DND-41 (cell line): ENCODE results near the gene SPDYE6.

Experiments used
- ATAC-seq: fragments of 200-7000 bp; cut with Tn5 transposase; 3 replicates; pipeline ENCODE4 v1.9.1; 2021; ENCODE audit warnings: low read depth; ENCODE audit not compliant: insufficient read depth
- DNase-seq: peaks from one replicate; pipeline ENCODE4 v3.0.0-alpha.2; 2020
- H2AFZ ChIP-seq: 2 replicates; pipeline ENCODE4 v1.6.0; 2012; ENCODE audit warnings: low read depth, low read length
- H3K27ac ChIP-seq: 2 replicates; pipeline ENCODE4 v1.5.1; 2012; ENCODE audit warnings: low read length, inconsistent platforms
- H3K27me3 ChIP-seq: fragments of 200-600 bp; sonication (generic); 2 replicates; pipeline ENCODE4 v1.6.0; 2012; ENCODE audit warnings: low read length, mild to moderate bottlenecking, inconsistent platforms; ENCODE audit not compliant: insufficient read depth, poor library complexity
- H3K36me3 ChIP-seq: 2 replicates; pipeline ENCODE4 v1.5.1; 2012; ENCODE audit warnings: low read length, inconsistent platforms; ENCODE audit not compliant: insufficient read depth
- H3K4me1 ChIP-seq: 2 replicates; pipeline ENCODE4 v1.5.1; 2012; ENCODE audit warnings: mild to moderate bottlenecking, low read length; ENCODE audit not compliant: insufficient read depth
- H3K4me2 ChIP-seq: 2 replicates; pipeline ENCODE4 v1.6.0; 2012; ENCODE audit warnings: mild to moderate bottlenecking, moderate library complexity, low read length, inconsistent platforms; ENCODE audit not compliant: insufficient read depth
- H3K4me3 ChIP-seq, 2 experiments: fragments of 200-600 bp in 1 of 2; shearing (Covaris generic) in 1 of 2; 2 replicates each; pipeline ENCODE4 v1.5.1; 2012 to 2016; ENCODE audit warnings: inconsistent platforms in 2 of 2, low read length in 2 of 2, mild to moderate bottlenecking in 2 of 2, low read depth in 1 of 2, moderate library complexity in 1 of 2
- H3K79me2 ChIP-seq: 2 replicates; pipeline ENCODE4 v1.6.0; 2012; ENCODE audit warnings: low read length, inconsistent platforms; ENCODE audit not compliant: insufficient read depth
- H3K9ac ChIP-seq: 2 replicates; pipeline ENCODE4 v1.6.0; 2012; ENCODE audit warnings: low read depth, mild to moderate bottlenecking, inconsistent platforms, low read length, moderate library complexity
- H3K9me3 ChIP-seq: 2 replicates; pipeline ENCODE4 v1.5.1; 2012; ENCODE audit warnings: low read length, moderate library complexity, mild to moderate bottlenecking, inconsistent platforms; ENCODE audit not compliant: insufficient read depth, severe bottlenecking
- H4K20me1 ChIP-seq: 2 replicates; pipeline ENCODE4 v1.6.0; 2012; ENCODE audit warnings: low read length; ENCODE audit not compliant: insufficient read depth
- EZH2 ChIP-seq: IDR thresholded peaks from 3 replicates; pipeline ENCODE4 v1.6.1; 2012; ENCODE audit warnings: borderline replicate concordance, low read depth, mild to moderate bottlenecking, moderate library complexity, low read length, inconsistent platforms; ENCODE audit not compliant: severe bottlenecking
- TF ChIP-seq, protein P1 (sequence below): IDR thresholded peaks from 2 replicates; pipeline ENCODE4 v1.5.1; 2012; ENCODE audit warnings: borderline replicate concordance, low read length, moderate library complexity, mild to moderate bottlenecking; ENCODE audit not compliant: poor library complexity, severe bottlenecking; ENCODE audit errors: extremely low read depth

Gene SPDYE6

DNA sequence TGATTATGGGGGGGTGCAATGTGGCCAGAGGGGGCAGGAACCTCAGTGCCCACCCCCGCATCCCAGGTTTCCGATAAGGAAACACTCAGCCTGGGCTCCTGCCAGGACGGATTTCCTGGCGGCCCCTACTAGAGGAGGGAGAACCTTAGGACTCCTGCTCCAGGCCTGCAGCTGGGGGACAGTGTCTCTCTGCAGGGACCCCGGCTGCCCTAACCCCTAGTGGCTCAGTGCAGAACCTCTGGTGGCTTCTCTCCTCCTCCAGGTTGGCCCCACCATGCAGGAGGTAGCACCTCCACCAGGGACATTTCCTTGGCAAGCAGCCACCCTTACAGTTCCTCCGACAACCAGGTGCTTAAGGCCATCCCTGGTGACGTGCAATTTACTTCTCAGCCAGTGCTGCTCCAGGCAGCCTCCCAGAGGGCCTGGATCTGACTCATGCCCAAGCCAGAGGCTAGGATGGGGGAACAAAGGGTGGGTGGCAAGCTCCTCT is 37.7 kb downstream of the SPDYE6 start:
- Histone ChIP-seq H3K9me3 (no peaks in the 10 kb centered on the region), H2AFZ (no peak overlapping the region), H3K79me2 (no peaks in the 10 kb centered on the region), H3K27me3 (no peaks in the 10 kb centered on the region), H3K36me3 (no peaks in the 10 kb centered on the region), H3K27ac (no peak overlapping the region), H3K9ac (no peak overlapping the region), H4K20me1 (no peaks in the 10 kb centered on the region), H3K4me2 (no peak overlapping the region), H3K4me1 (no peaks in the 10 kb centered on the region), H3K4me3 (no peak overlapping the region)
- ATAC-seq, result no peak; the same call in 2 of the 3 replicates
- DNase-seq, result no peak
- TF ChIP-seq, protein P1, sequence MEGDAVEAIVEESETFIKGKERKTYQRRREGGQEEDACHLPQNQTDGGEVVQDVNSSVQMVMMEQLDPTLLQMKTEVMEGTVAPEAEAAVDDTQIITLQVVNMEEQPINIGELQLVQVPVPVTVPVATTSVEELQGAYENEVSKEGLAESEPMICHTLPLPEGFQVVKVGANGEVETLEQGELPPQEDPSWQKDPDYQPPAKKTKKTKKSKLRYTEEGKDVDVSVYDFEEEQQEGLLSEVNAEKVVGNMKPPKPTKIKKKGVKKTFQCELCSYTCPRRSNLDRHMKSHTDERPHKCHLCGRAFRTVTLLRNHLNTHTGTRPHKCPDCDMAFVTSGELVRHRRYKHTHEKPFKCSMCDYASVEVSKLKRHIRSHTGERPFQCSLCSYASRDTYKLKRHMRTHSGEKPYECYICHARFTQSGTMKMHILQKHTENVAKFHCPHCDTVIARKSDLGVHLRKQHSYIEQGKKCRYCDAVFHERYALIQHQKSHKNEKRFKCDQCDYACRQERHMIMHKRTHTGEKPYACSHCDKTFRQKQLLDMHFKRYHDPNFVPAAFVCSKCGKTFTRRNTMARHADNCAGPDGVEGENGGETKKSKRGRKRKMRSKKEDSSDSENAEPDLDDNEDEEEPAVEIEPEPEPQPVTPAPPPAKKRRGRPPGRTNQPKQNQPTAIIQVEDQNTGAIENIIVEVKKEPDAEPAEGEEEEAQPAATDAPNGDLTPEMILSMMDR, result no peak
- no peak for TF ChIP-seq EZH2

DNA sequence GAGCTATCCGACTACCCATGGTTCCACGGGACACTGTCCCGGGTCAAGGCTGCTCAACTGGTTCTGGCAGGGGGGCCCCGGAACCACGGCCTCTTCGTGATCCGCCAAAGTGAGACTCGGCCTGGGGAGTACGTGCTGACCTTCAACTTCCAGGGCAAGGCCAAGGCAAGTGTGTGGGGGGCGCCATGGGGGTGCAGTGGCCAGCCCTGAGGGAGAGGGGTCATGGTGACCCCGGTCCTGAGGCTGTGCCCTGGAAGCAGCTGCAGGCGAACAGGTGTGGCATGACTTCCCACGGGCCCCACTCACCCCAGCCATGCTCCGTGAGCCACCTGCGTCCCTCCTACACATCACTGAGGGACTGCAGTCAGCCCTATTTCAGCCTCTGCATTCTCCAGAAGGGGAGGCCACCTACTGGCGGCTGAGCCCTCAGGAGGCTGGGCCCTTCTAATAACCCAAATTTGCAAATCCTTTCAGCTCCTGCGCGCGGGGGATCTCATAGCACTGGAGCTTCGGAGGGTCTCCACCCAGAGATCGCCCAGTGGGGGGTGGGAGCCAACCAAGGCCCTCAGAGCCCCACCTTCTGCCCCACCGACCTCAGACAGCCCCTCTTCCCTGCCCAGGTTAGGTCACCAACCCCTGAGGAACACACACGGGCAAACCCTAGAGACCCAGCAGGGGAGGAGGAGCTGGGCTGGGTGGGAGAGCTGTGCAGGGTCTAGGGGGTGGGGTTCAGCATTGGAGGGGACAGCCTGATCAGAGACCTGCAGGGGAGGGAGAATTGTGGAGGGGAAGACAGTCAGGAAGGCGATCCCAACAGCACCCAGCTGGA is 38.8 kb downstream of the SPDYE6 start:
- Histone ChIP-seq H3K9ac (no peak overlapping the region), H3K79me2 (no peaks in the 10 kb centered on the region), H2AFZ (no peak overlapping the region), H3K4me1 (no peaks in the 10 kb centered on the region), H3K4me2 (no peak overlapping the region), H3K27me3 (no peaks in the 10 kb centered on the region), H3K9me3 (no peaks in the 10 kb centered on the region), H3K4me3 (no peak overlapping the region), H3K27ac (no peak overlapping the region), H3K36me3 (no peaks in the 10 kb centered on the region), H4K20me1 (no peaks in the 10 kb centered on the region)
- DNase-seq, result no peak
- no peak for ATAC-seq
- TF ChIP-seq EZH2, result no peak
- TF ChIP-seq, protein P1, result no peak

DNA sequence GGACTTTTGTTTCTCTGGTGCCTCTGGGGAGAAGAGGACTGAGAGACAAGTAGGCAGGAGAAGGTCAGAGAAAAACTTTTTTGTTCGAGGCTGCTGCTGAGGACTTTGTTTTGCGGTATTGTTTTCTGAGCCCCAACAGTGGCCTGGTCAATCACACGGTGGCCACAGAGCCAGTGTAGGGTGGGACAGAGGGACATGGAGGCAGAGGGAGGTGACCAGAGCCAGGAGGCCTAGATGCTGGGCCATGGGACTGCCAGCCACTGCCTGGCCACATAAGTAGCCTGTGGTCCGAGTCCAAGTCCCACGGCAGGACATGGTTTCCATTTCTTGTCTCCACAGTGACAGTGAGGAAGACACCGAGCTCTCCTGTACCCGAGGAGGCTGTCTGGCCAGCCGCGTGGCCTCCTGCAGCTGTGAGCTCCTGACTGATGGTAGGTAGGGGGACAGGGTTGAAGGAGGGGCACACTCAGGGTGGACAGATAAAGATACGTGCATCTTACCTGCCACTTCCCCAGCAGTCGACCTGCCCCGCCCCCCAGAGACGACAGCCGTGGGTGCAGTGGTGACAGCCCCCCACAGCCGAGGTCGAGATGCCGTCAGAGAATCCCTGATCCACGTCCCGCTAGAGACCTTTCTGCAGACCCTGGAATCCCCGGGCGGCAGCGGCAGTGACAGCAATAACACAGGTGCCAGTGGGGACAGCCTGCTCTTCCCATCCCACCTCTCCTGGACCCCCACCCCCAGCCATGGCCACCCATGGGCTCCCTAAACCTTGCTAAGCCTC is 42.1 kb downstream of the SPDYE6 start:
- no peak overlapping the region for H3K4me2 ChIP-seq
- no peak overlapping the region for H3K9ac ChIP-seq
- TF ChIP-seq, protein P1, result no peak
- no peak for TF ChIP-seq EZH2
- no peaks in the 10 kb centered on the region for H3K79me2 ChIP-seq
- no peak overlapping the region for H2AFZ ChIP-seq
- H3K4me1 ChIP-seq, result no peaks in the 10 kb centered on the region
- H3K36me3 ChIP-seq, result no peaks in the 10 kb centered on the region
- no peak overlapping the region for H3K4me3 ChIP-seq
- H3K27me3 ChIP-seq, result no peaks in the 10 kb centered on the region
- no peaks in the 10 kb centered on the region for H4K20me1 ChIP-seq
- DNase-seq (no peak), ATAC-seq (no peak)
- H3K9me3 ChIP-seq, result no peaks in the 10 kb centered on the region
- no peak overlapping the region for H3K27ac ChIP-seq
